C4-2B (cell line): Measurements from ENCODE around the gene LCN10.

Experiments used
- H3K27ac ChIP-seq: fragments of 450-650 bp; 2 replicates; pipeline ENCODE4 v1.5.1; 2017
- CTCF ChIP-seq: fragments of 450-650 bp; conservative IDR thresholded peaks from 2 replicates; pipeline ENCODE4 v1.5.1; 2017; ENCODE audit warnings: mild to moderate bottlenecking
- ZFX ChIP-seq: fragments of 450-650 bp; IDR thresholded peaks from 2 replicates; pipeline ENCODE4 v1.6.1; 2017

The LCN10 gene

GRCh38 chr9:136729144-136729543, 13.6 kb downstream of the LCN10 start:
- H3K27ac ChIP-seq = peak overlapping the region; percentile 97

DNA sequence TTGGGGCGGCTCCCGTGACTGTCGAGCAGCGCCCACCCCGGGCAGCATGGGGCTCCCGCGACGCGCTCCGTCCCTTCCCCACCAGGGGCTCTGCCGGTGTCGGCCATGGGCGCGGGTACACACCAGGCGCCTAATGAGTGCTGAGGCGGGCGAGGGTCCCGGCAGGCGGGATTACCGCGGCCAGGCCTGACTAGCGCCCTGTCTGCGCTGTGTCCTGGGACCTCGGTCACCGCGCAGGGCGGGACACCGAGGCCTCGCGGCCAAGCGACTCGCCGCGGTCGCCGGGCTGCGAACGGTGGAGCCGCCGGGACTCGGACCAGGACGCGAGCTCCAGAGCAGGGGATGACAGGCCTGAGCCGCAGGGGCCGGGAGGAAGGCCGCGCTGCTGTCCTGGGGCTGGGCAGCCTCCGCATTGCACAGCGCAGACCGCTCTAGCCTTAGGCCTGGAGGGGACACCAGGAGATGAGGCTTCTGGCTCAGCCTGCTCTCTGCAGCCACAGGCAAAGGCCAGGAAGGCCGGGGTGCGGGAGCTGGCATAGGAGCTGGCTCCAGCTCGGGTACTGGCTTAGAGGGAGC, 14.1 kb downstream of the LCN10 start:
- peak overlapping the region; percentile 97 for H3K27ac ChIP-seq
- no peak for TF ChIP-seq CTCF
- TF ChIP-seq ZFX = peak; percentile 75; the same call in 1 of the 2 replicates

More at GRCh38 chr9:136729144-136729543, 13.6 kb downstream of the LCN10 start:
- no peak for TF ChIP-seq CTCF
- no peak for TF ChIP-seq ZFX

DNA sequence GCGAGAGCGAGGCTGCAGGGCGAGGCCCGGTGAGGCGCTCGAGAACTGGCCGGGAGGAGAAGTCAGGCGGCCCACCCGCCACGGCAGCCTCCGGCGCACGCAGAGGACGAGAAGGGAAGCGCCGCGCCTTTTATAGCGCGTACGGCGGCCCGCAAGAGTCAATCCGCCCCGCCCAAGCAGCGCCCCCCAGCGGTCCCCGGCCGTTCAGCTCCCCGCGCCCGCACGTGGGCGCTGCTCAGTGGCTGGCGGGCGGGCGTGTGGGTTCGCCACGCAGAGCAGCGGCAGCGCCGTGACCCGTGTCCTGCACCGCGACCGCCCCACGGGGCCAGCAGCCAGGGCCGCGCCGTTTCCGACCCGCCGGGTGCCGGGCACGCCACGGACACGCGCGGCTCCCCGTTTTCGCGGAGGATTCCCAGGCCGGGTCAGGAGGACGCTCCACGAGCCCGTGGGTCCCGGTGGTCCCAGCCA, 14.6 kb downstream of the LCN10 start:
- H3K27ac ChIP-seq = peak overlapping the region; percentile 97

GRCh38 chr9:136726631-136727191, 16.0 kb downstream of the LCN10 start:
- peak overlapping the region; percentile 97 for H3K27ac ChIP-seq
- TF ChIP-seq ZFX (no peak), CTCF (peak; percentile 78)

More for the DNA sequence above, 14.6 kb downstream of the LCN10 start:
- TF ChIP-seq CTCF (peak; percentile 98), ZFX (no peak; the same call in 1 of the 2 replicates)

GRCh38 chr9:136726118-136726517, 16.6 kb downstream of the LCN10 start:
- no peak for TF ChIP-seq CTCF
- TF ChIP-seq ZFX = no peak
- H3K27ac ChIP-seq = peak overlapping the region; percentile 97

DNA sequence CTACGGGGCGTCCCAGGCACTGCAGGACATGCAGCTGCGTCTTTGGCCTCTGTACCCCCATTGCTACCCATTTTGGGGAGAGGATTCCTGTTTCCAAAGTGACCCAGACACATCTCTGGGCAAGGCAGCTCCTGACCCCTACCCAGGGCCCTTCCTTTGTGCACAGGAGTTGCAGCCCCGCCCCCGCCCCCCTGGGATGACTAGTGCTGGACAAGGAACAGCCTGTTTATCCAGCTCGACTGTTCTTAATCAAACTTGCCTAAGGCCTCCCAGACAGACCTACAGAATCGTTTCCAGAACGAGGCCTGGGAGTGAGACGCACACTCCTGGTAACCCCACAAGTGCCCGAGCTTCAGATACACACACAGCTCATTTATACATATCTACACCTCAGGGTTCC, 17.1 kb downstream of the LCN10 start:
- peak overlapping the region; percentile 97 for H3K27ac ChIP-seq

More for the DNA sequence above, 17.1 kb downstream of the LCN10 start:
- no peak for TF ChIP-seq CTCF
- no peak for TF ChIP-seq ZFX
